B cell (primary cell): ENCODE results near the gene TBCD. TPM values are rescaled to one million over a fixed set of nuclear protein-coding genes. Genes with fewer than 3 reads are reported as not detected.

Source experiments
- ATAC-seq: fragments of 200-7000 bp; cut with Tn5 transposase; one replicate; pipeline ENCODE4 v1.10.0; 2021; ENCODE audit warnings: low read depth, mild to moderate bottlenecking, moderate number of reproducible peaks, moderate library complexity
- CTCF ChIA-PET: fragments of 350-600 bp; sonication (Branson Sonifier 250); formaldehyde crosslinking; loops from one replicate; lab custom pipeline; 2021; ENCODE audit warnings: antibody characterized with exemption, inconsistent platforms; lab: Charles Lee
- POLR2A ChIA-PET: fragments of 350-600 bp; sonication (Branson Sonifier 250); formaldehyde crosslinking; loops from one replicate; lab custom pipeline; 2021; ENCODE audit warnings: antibody characterized with exemption; lab: Charles Lee
- DNase-seq: peaks from one replicate; pipeline ENCODE4 v3.0.0; 2013
- H2AFZ ChIP-seq: 2 replicates; pipeline ENCODE4 v1.6.1; 2012; ENCODE audit warnings: mild to moderate bottlenecking, low read depth, low read length; ENCODE audit not compliant: insufficient read depth, poor library complexity, severe bottlenecking
- H3K27ac ChIP-seq, 2 donors: 1 replicate in 1 of 2; 2 replicates in 1 of 2; pipeline ENCODE4 v1.5.1; 2012 to 2013; ENCODE audit warnings: low read length in 2 of 2, mild to moderate bottlenecking in 2 of 2, moderate library complexity in 1 of 2
- H3K27me3 ChIP-seq, 4 experiments: fragments of 200-600 bp in 1 of 4; sonication (generic) in 1 of 4; replicated peaks in 1 of 4; 1 replicate in 2 of 4; 2 replicates in 2 of 4; pipeline versions ENCODE4 v1.6.1 to v1.7.0; 2013 to 2016; ENCODE audit warnings: low read length in 3 of 4, mild to moderate bottlenecking in 2 of 4, mixed read lengths in 1 of 4, moderate library complexity in 1 of 4; ENCODE audit not compliant: insufficient read depth in 4 of 4, control insufficient read depth in 3 of 4; ENCODE audit errors: control extremely low read depth in 1 of 4
- H3K36me3 ChIP-seq, 2 experiments: replicated peaks in 1 of 2; 1 replicate in 1 of 2; 2 replicates in 1 of 2; pipeline versions ENCODE4 v1.6.1 to v1.7.1; 2013; ENCODE audit warnings: low read length in 1 of 2; ENCODE audit not compliant: insufficient read depth in 2 of 2, control insufficient read depth in 1 of 2; ENCODE audit errors: control extremely low read depth in 1 of 2, extremely low read depth in 1 of 2
- H3K4me1 ChIP-seq, 2 donors: fragments of 200-600 bp in 1 of 2; sonication (generic) in 1 of 2; 1 replicate in 1 of 2; 2 replicates in 1 of 2; pipeline versions ENCODE4 v1.5.1 to v1.6.1; 2013 to 2017; ENCODE audit warnings: low read length in 2 of 2; ENCODE audit not compliant: control insufficient read depth in 2 of 2, insufficient read depth in 2 of 2
- H3K4me2 ChIP-seq: replicated peaks from 2 replicates; pipeline ENCODE3; 2012; ENCODE audit warnings: mild to moderate bottlenecking, low read depth, low read length; ENCODE audit not compliant: poor library complexity, severe bottlenecking
- H3K4me3 ChIP-seq, 5 experiments: fragments of 200-600 bp in 1 of 5; sonication (generic) in 1 of 5; 1 replicate in 3 of 5; 2 replicates in 2 of 5; pipeline versions ENCODE4 v1.5.1 to v1.7.0; 2011 to 2016; ENCODE audit warnings: low read length in 4 of 5, mild to moderate bottlenecking in 4 of 5, low read depth in 2 of 5, control low read depth in 1 of 5, moderate library complexity in 1 of 5; ENCODE audit not compliant: insufficient read depth in 1 of 5; ENCODE audit errors: control extremely low read depth in 1 of 5, extremely low read depth in 1 of 5
- H3K79me2 ChIP-seq: fragments of 200-600 bp; sonication (generic); one replicate; pipeline ENCODE4 v1.6.0; 2016; ENCODE audit warnings: low read length; ENCODE audit not compliant: control insufficient read depth, insufficient read depth
- H3K9ac ChIP-seq: fragments of 200-600 bp; sonication (generic); 2 replicates; pipeline ENCODE4 v1.6.1; 2017; ENCODE audit warnings: mild to moderate bottlenecking, low read length, moderate library complexity
- H3K9me3 ChIP-seq, 3 donors: one replicate each; pipeline versions ENCODE4 v1.6.1 to v1.7.1; 2013; ENCODE audit warnings: low read length in 2 of 3; ENCODE audit not compliant: control insufficient read depth in 2 of 3, insufficient read depth in 1 of 3; ENCODE audit errors: control extremely low read depth in 1 of 3
- H4K20me1 ChIP-seq: 2 replicates; pipeline ENCODE4 v1.6.0; 2012; ENCODE audit warnings: mild to moderate bottlenecking, low read length; ENCODE audit not compliant: insufficient read depth, control insufficient read depth, poor library complexity, severe bottlenecking
- H3K27ac Mint-ChIP-seq: one replicate; pipeline ENCODE4 v1.8.0; 2021; ENCODE audit warnings: mixed read lengths
- H3K27me3 Mint-ChIP-seq: one replicate; pipeline ENCODE4 v1.8.0; 2021; ENCODE audit warnings: mixed read lengths
- H3K4me1 Mint-ChIP-seq: one replicate; pipeline ENCODE4 v1.8.0; 2021; ENCODE audit warnings: mixed read lengths
- H3K4me3 Mint-ChIP-seq: one replicate; pipeline ENCODE4 v1.8.0; 2021; ENCODE audit warnings: mixed read lengths
- H3K9me3 Mint-ChIP-seq: one replicate; pipeline ENCODE4 v1.8.0; 2022; ENCODE audit warnings: mixed read lengths; ENCODE audit not compliant: insufficient read depth
- CTCF ChIP-seq: fragments of 200-600 bp; IDR thresholded peaks from one replicate; pipeline ENCODE4 v1.8.0; 2022; ENCODE audit warnings: antibody characterized with exemption, mild to moderate bottlenecking
- EZH2 ChIP-seq: IDR thresholded peaks from 2 replicates; pipeline ENCODE4 v1.6.1; 2012; ENCODE audit warnings: borderline replicate concordance, low read depth, mild to moderate bottlenecking, moderate library complexity, low read length; ENCODE audit not compliant: insufficient read depth, poor library complexity, severe bottlenecking
- WGBS: methylation state at CpG from one replicate; pipeline ENCODE4 v1.1.5; 2013; ENCODE audit warnings: missing lambda C conversion rate; ENCODE audit not compliant: insufficient coverage; 5-methylcytosine and 5-hydroxymethylcytosine counted together
- intact Hi-C: fragments of 100-400 bp; cut with micrococcal nuclease; formaldehyde crosslinking; loops from one replicate; pipeline ENCODE4 v1.10.0; 2022
- polyA plus RNA-seq: library from polyadenylated mRNA; depleted of rRNA; stranded (reverse); fragments of >200 nt; gene quantifications from 2 replicates; pipeline ENCODE4 v1.2.3, GENCODE V29; 2012
- total RNA-seq, 2 donors: library from RNA; stranded (reverse); fragments of 120-200 nt in 1 of 2; gene quantifications; 1 replicate in 1 of 2; 2 replicates in 1 of 2; pipeline versions ENCODE4 v1.2.3 to v1.2.4, GENCODE V29; 2013 to 2022

Gene TBCD
- total and polyA plus RNA-seq, 2 donors (not counting 1 experiment from before 2014, with no cell fraction given) = 60.8 to 101 TPM

- H3K27me3 Mint-ChIP-seq = no peaks in the 10 kb centered on the region
- CTCF ChIA-PET = interaction anchor here (0.7 to 1.8 kb wide), 2 partner anchors 13 to 15 kb away, joined by 3 to 9 read pairs; no protein-coding TSS in a partner anchor
- no peaks in the 10 kb centered on the region for H3K27me3 ChIP-seq
- H3K4me3 ChIP-seq = no peak overlapping the region
- H3K4me3 Mint-ChIP-seq = no peak overlapping the region
- ATAC-seq = no peak
- POLR2A ChIA-PET = no interaction called here
- TF ChIP-seq EZH2 (no peak), CTCF (no peak)
- no peaks in the 10 kb centered on the region for H3K9me3 ChIP-seq
- H3K79me2 ChIP-seq = peaks cover 8% of the 10 kb centered on the region
- DNase-seq = no peak
- no peaks in the 10 kb centered on the region for H3K4me1 Mint-ChIP-seq
- H3K36me3 ChIP-seq = peaks cover 0 to 13% of the 10 kb centered on the region in 2 experiments
- 95% methylated on average over 17 of the region's 18 CpGs for WGBS
- H3K27ac Mint-ChIP-seq = no peak overlapping the region
- H4K20me1 ChIP-seq = no peaks in the 10 kb centered on the region
- H3K9me3 Mint-ChIP-seq = no peaks in the 10 kb centered on the region
- no peak overlapping the region for H3K27ac ChIP-seq
- intact Hi-C loops = no loop called here
- no peak overlapping the region for H3K9ac ChIP-seq
- no peak overlapping the region for H2AFZ ChIP-seq
- no peak overlapping the region for H3K4me2 ChIP-seq
- no peaks in the 10 kb centered on the region for H3K4me1 ChIP-seq
Measured at GRCh38 chr17:82794781-82795482, 43.1 kb downstream of the TBCD start.

- no peaks in the 10 kb centered on the region for H3K9me3 ChIP-seq
- H3K9me3 Mint-ChIP-seq = no peaks in the 10 kb centered on the region
- 98% methylated on average over 14 of the region's 14 CpGs for WGBS
- H3K4me1 Mint-ChIP-seq = no peaks in the 10 kb centered on the region
- H3K9ac ChIP-seq = no peak overlapping the region
- H3K27me3 ChIP-seq = no peaks in the 10 kb centered on the region
- TF ChIP-seq EZH2 = no peak
- TF ChIP-seq CTCF = no peak
- H4K20me1 ChIP-seq = no peaks in the 10 kb centered on the region
- H3K27ac Mint-ChIP-seq = no peak overlapping the region
- H3K27me3 Mint-ChIP-seq = no peaks in the 10 kb centered on the region
- H3K27ac ChIP-seq = no peak overlapping the region
- intact Hi-C loops = no loop called here
- H2AFZ ChIP-seq = no peak overlapping the region
- ChIA-PET CTCF (interaction anchor here (1.8 kb wide), 1 partner anchor 14 kb away, joined by 9 read pairs; no protein-coding TSS in a partner anchor), POLR2A (no interaction called here)
- H3K4me3 Mint-ChIP-seq = no peak overlapping the region
- DNase-seq = no peak
- H3K79me2 ChIP-seq = peaks cover 6% of the 10 kb centered on the region
- ATAC-seq = no peak
- no peak overlapping the region for H3K4me2 ChIP-seq
- no peak overlapping the region for H3K4me3 ChIP-seq
- no peaks in the 10 kb centered on the region for H3K4me1 ChIP-seq
- H3K36me3 ChIP-seq = peaks cover 0 to 15% of the 10 kb centered on the region in 2 experiments
Measured at GRCh38 chr17:82795615-82796014, 43.8 kb downstream of the TBCD start.
